Large intestine (tissue), 3 donors: ENCODE data around the gene IGSF23. TPM values are rescaled to one million over a fixed set of nuclear protein-coding genes. Genes with fewer than 3 reads are reported as not detected.
"Not testable (repeated sequence)": the region's sequence is repeated elsewhere in the genome, so short reads cannot be mapped to it uniquely, and the experiment has no call there.

Experiments
- DNase-seq, 2 donors: peaks; one replicate each; pipeline versions ENCODE4 v3.0.0 to v3.0.0-alpha.2; 2013
- H3K27ac ChIP-seq: one replicate; pipeline ENCODE4 v1.5.1; 2013; ENCODE audit warnings: low read length
- H3K27me3 ChIP-seq: 2 replicates; pipeline ENCODE4 v1.6.1; 2013; ENCODE audit warnings: low read length; ENCODE audit not compliant: control insufficient read depth, insufficient read depth
- H3K36me3 ChIP-seq: 2 replicates; pipeline ENCODE4 v1.6.1; 2013; ENCODE audit warnings: low read length; ENCODE audit not compliant: control insufficient read depth, insufficient read depth
- H3K4me1 ChIP-seq: one replicate; pipeline ENCODE4 v1.6.1; 2013; ENCODE audit warnings: low read length; ENCODE audit not compliant: control insufficient read depth, insufficient read depth
- H3K4me3 ChIP-seq: one replicate; pipeline ENCODE4 v1.5.1; 2013; ENCODE audit warnings: low read length
- H3K9me3 ChIP-seq: one replicate; pipeline ENCODE4 v1.6.1; 2013; ENCODE audit warnings: mild to moderate bottlenecking, low read depth, low read length, moderate library complexity; ENCODE audit not compliant: control insufficient read depth
- WGBS: methylation state at CpG from one replicate; pipeline ENCODE4 v1.1.5; 2013; ENCODE audit warnings: low lambda C conversion rate; ENCODE audit not compliant: insufficient coverage; 5-methylcytosine and 5-hydroxymethylcytosine counted together
- polyA plus RNA-seq: library from polyadenylated mRNA; unstranded; fragments of 120-200 nt; gene quantifications from one replicate; pipeline ENCODE4 v1.2.1, GENCODE V29; 2013

IGSF23 gene
- polyA plus RNA-seq, 1 donor: 11.5 TPM

DNA sequence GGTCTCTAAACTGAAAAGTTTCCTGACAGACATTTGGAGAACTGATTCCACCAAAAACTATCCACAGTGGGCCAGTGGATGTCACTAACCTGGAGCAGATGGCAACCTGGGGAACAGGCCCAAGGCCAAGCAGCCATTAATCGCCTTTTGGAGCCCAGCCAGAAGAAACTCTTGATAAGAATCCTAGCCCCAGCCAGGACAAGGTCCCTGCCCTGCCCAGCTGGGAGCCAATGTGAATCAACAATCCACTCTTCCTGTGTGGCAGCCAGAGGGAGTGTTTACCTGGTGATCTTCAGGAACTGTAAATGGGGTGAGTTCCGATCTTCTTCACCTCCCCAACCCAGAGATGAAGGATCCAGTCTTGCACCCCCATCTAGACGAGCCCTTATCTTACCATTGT is 14.5 kb upstream of the IGSF23 start:
- Histone ChIP-seq H3K9me3 (peaks cover 3% of the 10 kb centered on the region), H3K36me3 (no peaks in the 10 kb centered on the region), H3K27me3 (no peaks in the 10 kb centered on the region), H3K4me3 (no peak overlapping the region), H3K27ac (peak overlapping the region; percentile 78), H3K4me1 (peaks cover 49% of the 10 kb centered on the region)
- peak; percentile 80 to 89 for DNase-seq
- no CpG with 5 or more reads among the region's 3 CpGs for WGBS

DNA sequence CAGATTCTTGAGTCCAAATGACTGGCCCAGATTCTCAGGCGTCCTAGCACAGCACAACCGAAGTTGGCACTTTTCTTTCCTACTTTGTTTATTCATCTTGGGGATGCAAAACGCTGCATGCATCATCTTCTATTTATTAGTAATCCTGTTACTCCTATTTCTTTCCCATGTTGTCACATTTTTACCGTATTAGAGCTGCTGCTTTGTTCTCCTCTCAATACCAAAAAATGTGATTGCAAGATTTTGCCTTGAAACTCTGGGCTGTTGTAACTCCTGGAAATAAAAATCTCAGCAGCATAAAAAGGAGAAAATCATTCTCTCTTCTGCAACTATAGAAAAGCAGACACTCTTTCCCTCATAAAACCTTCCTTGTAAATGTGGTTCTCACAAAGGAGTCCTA is 12.9 kb upstream of the IGSF23 start:
- no peak overlapping the region for H3K4me3 ChIP-seq
- WGBS: 100% methylated on average over 2 of the region's 4 CpGs

DNA sequence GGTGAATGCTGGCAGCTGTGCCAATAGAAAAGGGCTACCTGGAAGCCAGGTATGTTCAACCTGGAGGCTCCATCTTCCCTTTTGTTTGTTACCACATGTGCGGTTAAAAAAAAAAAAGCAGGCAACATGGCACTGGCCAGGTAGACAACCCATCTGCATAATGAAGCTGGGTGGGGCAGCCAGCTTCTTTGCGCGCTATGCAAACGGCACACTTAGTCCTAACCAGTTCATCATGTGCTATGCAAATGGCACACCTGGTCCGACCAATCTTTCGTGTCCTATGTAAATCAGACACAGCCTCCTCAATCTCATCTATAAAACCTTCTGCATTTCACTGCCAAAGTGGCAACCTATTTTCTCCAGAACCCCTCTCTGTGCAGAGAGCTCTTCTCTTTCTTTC is 11.3 kb upstream of the IGSF23 start:
- Histone ChIP-seq H3K27ac (peak overlapping the region; percentile 63), H3K4me1 (peaks cover 43% of the 10 kb centered on the region), H3K9me3 (peaks cover 3% of the 10 kb centered on the region), H3K4me3 (no peak overlapping the region), H3K36me3 (no peaks in the 10 kb centered on the region), H3K27me3 (no peaks in the 10 kb centered on the region)
- WGBS: 60% methylated on average over 4 of the region's 6 CpGs
- DNase-seq: peak; percentile 85 to 93

More for the DNA sequence above, 12.9 kb upstream of the IGSF23 start:
- Histone ChIP-seq H3K36me3 (no peaks in the 10 kb centered on the region), H3K27me3 (no peaks in the 10 kb centered on the region), H3K27ac (no peak overlapping the region), H3K9me3 (peaks cover 3% of the 10 kb centered on the region), H3K4me1 (peaks cover 53% of the 10 kb centered on the region)
- DNase-seq: no peak

DNA sequence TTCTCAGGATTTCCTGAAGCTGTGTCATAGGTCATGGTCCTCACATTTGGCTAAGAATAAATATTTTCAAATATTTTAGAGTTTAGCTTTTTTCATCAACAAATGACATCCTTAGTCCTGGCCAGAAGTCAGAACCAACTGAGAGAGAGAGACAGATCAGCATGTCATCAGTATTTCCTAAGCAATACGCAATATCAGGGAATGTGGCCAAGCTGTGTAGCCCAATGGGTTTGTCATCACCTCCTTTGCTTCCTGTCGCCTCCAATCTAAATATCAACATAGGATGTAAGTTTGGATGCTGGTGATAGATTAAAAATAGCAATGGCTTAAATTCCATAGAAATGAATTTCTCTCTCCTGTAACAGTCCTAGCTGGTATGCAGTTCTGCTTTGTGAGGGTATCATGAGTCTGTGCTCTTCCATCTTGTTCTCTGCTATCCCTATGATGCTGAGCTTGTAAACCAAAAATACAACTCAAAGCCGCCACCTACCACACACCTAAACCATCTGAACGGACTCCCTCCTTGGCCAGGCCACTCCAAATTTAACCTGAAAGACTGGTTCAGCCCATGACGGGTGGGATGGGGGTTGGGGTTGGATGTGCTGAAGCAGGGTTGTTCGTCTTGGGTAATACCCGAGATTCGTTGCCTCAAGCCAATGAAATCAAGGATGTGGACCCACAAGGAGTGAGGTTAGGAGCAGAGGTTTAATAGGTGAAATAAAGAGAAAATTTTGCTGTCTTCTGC is 10.0 kb upstream of the IGSF23 start:
- H3K36me3 ChIP-seq: no peaks in the 10 kb centered on the region
- H3K4me3 ChIP-seq: no peak overlapping the region
- no peaks in the 10 kb centered on the region for H3K27me3 ChIP-seq
- no peak for DNase-seq
- no CpG with 5 or more reads among the region's 8 CpGs for WGBS
- no peak overlapping the region for H3K27ac ChIP-seq
- H3K9me3 ChIP-seq: no peaks in the 10 kb centered on the region
- peaks cover 39% of the 10 kb centered on the region for H3K4me1 ChIP-seq

DNA sequence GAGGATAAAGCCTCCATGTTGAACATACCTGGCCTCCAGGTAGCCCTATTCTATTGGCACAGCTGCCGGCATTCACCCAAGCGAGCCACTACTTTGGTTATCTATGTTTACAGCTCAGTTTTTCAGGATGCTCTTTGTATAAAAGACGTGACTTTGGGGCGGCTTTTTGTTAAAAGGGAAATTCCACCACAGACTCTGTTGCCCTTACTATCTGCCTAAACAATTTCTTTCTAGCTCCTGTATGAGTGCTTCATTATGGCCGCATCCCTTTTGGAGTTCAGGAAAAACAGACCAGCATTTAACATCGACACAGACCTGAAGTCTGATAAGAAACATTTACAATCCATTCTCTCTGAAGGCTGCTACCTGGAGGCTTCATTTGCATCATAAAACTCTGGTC is 9.1 kb upstream of the IGSF23 start:
- Histone ChIP-seq H3K4me1 (peaks cover 33% of the 10 kb centered on the region), H3K27me3 (no peaks in the 10 kb centered on the region), H3K27ac (peak overlapping the region; percentile 34), H3K4me3 (no peak overlapping the region), H3K36me3 (no peaks in the 10 kb centered on the region), H3K9me3 (no peaks in the 10 kb centered on the region)
- peak in 1 of 2 donors; percentile 34 for DNase-seq
- WGBS: no CpG with 5 or more reads among the region's 6 CpGs

DNA sequence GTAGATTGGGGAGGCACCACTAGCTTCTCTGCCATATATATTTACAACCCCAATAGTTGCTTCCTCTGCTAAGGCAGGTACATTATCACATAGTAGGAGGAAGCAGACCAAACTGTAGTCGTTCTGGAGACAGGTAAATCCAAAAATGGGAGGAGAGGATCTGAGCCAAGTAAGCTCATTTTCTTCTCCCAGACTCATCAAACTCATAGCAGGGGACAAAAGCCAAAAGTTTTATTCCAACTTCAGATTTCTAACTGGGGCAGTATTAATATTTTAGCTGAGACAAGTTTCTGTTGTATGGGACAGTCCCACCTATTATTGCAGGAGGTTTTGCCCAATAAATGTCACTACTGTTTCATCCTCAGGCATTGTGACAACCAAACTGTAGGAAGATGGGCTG is 7.8 kb upstream of the IGSF23 start:
- Histone ChIP-seq H3K9me3 (no peaks in the 10 kb centered on the region), H3K27me3 (no peaks in the 10 kb centered on the region), H3K4me1 (peaks cover 36% of the 10 kb centered on the region), H3K4me3 (no peak overlapping the region), H3K36me3 (no peaks in the 10 kb centered on the region), H3K27ac (no peak overlapping the region)
- DNase-seq: no peak
- WGBS: no CpG with 5 or more reads among the region's 1 CpG

DNA sequence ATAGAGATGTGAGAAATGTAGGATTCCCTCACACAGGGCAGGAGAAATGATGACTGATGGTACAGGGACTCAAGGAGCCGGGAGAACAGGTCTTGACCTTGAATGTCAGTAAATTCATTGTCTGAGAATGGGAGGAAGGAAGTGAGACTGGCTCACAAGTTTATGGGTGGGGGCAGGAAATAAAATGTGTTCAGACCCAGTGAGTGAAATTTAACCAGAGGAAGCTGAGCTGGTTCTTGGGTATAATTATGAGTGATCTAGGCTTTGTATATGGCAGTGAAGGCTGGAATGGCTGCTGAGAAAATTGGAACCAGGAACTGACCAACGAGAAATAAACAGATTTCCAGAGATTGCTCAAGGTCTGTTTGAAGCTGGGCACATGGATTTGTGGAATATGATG is 6.3 kb upstream of the IGSF23 start:
- WGBS: 33% methylated on average over 1 of the region's 2 CpGs

DNA sequence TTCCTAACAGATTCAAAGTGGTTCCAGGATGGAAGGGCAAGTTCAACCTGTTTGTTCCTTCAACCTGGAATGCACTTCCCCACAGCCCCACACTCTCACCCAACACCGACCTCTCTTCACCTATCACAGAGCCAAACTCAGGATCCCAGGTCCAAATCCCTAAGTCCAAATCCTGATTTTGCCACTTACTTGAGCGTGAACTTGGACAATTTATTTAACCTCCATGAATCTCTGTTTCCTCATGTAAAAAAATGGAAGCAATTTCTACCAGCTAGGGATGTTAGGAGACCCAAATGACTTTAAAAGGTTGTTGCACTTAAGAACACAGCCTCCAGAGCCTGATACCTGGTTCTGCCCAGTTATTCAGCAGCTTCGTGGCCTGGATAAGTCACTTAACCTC is 5.4 kb upstream of the IGSF23 start:
- Histone ChIP-seq H3K27me3 (no peaks in the 10 kb centered on the region), H3K36me3 (no peaks in the 10 kb centered on the region), H3K4me3 (no peak overlapping the region), H3K9me3 (no peaks in the 10 kb centered on the region), H3K27ac (peak overlapping the region; percentile 18), H3K4me1 (peaks cover 47% of the 10 kb centered on the region)
- DNase-seq: no peak
- WGBS: no CpG with 5 or more reads among the region's 3 CpGs

More for the DNA sequence above, 6.3 kb upstream of the IGSF23 start:
- Histone ChIP-seq H3K4me1 (peaks cover 41% of the 10 kb centered on the region), H3K36me3 (no peaks in the 10 kb centered on the region), H3K27ac (no peak overlapping the region), H3K27me3 (no peaks in the 10 kb centered on the region), H3K9me3 (no peaks in the 10 kb centered on the region), H3K4me3 (no peak overlapping the region)
- peak in 1 of 2 donors; percentile 60 for DNase-seq

DNA sequence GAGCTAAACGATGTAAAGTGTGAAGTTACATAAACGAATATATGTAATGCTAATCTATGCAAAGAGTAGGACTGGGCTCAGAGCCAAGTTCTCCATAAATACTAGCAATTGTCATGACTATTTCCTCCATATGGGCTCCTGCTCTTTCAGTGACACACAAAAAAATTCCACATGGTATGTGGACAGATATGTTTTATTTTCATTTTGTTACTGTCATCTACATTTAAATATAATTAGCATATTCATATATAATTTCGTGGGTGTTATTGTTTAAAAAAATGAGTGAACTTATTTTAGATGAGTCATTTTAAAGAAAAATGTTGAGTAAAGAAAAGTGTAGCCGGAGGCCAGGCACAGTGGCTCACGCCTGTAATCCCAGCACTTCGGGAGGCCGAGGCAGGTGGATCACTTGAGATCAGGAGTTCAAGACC is 5.0 kb upstream of the IGSF23 start:
- peak in 1 of 2 donors; percentile 83 for DNase-seq
- Histone ChIP-seq H3K27ac (peak overlapping the region; percentile 18), H3K4me3 (no peak overlapping the region), H3K4me1 (peaks cover 52% of the 10 kb centered on the region), H3K9me3 (no peaks in the 10 kb centered on the region), H3K27me3 (no peaks in the 10 kb centered on the region), H3K36me3 (no peaks in the 10 kb centered on the region)
- 44% methylated on average over 1 of the region's 7 CpGs for WGBS

DNA sequence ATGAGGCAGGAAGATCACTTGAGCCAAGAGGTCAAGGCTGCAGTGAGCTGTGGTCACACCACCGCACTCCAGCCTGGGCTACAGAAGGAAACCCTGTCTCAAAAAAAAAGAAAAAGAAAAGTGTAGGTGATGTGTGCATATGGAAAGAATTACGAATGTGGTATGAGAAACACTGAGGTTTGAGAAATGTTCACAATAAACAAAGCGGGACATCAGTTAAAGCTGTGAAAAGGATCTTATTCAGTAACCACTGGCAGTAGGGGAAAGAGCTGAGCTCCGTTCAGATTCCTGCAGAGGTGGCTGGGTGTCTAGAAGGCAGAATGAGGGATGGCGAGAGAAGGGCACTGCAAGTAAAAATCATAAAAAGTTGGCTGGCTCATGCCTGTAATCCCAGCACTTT is 4.1 kb upstream of the IGSF23 start:
- WGBS: 89% methylated on average over 3 of the region's 5 CpGs
- Histone ChIP-seq H3K27me3 (no peaks in the 10 kb centered on the region), H3K36me3 (no peaks in the 10 kb centered on the region), H3K27ac (no peak overlapping the region), H3K4me1 (peaks cover 54% of the 10 kb centered on the region), H3K4me3 (no peak overlapping the region), H3K9me3 (no peaks in the 10 kb centered on the region)
- DNase-seq: no peak

DNA sequence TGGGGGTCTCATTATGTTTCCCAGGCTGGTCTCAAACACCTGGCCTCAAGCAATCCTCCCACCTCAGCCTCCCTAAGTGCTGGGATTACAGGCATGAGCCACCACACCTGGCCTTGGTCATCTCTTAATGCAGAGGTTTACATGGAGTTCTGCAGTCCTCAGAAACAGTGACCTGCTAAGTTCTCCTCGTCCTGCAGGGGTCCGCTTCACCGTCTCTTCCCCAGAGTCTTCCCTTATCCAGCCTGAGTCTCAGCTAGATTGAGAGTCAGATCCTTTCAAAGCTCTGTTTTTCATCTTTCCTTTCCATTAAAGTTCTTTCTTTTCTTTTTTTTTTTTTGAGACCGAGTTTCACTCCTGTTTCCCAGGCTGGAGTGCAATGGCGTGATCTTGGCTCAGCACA is 2.9 kb upstream of the IGSF23 start:
- Histone ChIP-seq H3K27ac (peak overlapping the region; percentile 94), H3K4me1 (peaks cover 59% of the 10 kb centered on the region)
- H3K9me3 ChIP-seq, H3K36me3 ChIP-seq, H3K4me3 ChIP-seq, H3K27me3 ChIP-seq: not testable (repeated sequence)
- 20% methylated on average over 1 of the region's 5 CpGs for WGBS
- peak in 1 of 2 donors; percentile 57 for DNase-seq
